Measurements from ENCODE around the gene KANK3. TPM values are rescaled to one million over a fixed set of nuclear protein-coding genes. Genes with fewer than 3 reads are reported as not detected.
"Not testable (repeated sequence)": the region's sequence is repeated elsewhere in the genome, so short reads cannot be mapped to it uniquely, and the experiment has no call there.

The KANK3 gene
- total and polyA plus RNA-seq, 12 donors = 10.2 to 34.0 (median 17.3) TPM

DNA sequence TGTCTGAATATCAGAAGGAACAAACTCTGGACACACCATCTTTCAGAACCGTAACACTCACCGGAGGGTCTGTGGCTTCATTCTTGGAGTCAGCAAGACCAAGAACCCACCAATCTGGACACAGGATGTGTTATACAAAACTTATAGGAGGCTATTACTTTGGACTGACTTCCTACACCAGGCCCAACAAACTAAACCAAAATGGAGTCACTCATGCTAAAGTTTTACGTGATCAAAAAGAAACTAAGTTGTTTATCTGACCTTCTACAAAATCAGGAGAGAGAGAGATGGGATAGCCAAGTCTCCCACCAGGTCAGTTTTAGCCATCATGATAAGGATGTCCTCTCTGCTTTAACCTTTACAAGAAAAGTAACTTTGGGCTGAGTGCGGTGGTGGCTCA is 43.9 kb upstream of the KANK3 start:
- Histone ChIP-seq H3K4me3 (no peak overlapping the region), H3K27ac (no peak overlapping the region), H3K4me1 (peaks cover 10 to 38% (median 17%) of the 10 kb centered on the region in 9 donors), H3K9me3 (peaks cover 0 to 4% (median 0%) of the 10 kb centered on the region in 11 donors), H3K36me3 (peaks cover 0 to 5% (median 0%) of the 10 kb centered on the region in 9 donors), H3K27me3 (no peaks in the 10 kb centered on the region)
- no peak for ATAC-seq
- intact Hi-C loops (cut with DNase I) = no loop called here
- no peak for DNase-seq
- TF ChIP-seq, protein P1, sequence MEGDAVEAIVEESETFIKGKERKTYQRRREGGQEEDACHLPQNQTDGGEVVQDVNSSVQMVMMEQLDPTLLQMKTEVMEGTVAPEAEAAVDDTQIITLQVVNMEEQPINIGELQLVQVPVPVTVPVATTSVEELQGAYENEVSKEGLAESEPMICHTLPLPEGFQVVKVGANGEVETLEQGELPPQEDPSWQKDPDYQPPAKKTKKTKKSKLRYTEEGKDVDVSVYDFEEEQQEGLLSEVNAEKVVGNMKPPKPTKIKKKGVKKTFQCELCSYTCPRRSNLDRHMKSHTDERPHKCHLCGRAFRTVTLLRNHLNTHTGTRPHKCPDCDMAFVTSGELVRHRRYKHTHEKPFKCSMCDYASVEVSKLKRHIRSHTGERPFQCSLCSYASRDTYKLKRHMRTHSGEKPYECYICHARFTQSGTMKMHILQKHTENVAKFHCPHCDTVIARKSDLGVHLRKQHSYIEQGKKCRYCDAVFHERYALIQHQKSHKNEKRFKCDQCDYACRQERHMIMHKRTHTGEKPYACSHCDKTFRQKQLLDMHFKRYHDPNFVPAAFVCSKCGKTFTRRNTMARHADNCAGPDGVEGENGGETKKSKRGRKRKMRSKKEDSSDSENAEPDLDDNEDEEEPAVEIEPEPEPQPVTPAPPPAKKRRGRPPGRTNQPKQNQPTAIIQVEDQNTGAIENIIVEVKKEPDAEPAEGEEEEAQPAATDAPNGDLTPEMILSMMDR (IDR thresholded peaks at IDR 0.05) = no peak
- WGBS, 2 donors = 70 to 85% methylated on average over 4 of the region's 4 CpGs

DNA sequence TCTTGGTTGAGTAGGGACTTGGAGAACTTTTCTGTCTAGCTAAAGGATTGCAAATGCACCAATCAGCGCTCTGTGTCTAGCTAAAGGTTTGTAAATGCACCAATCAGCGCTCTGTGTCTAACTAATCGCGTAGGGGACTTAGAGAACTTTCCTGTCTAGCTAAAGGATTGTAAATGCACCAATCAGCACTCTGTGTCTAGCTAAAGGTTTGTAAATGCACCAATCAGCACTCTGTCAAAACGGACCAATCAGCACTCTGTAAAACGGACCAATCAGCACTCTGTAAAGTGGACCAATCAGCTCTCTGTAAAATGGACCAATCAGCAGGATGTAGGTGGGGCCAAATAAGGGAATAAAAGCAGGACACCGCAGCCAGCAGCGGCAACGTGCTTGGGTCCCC is 43.4 kb upstream of the KANK3 start:
- H3K9me3 ChIP-seq; intact Hi-C loops (cut with DNase I); DNase-seq; H3K4me3 ChIP-seq; H3K27me3 ChIP-seq; H3K27ac ChIP-seq; H3K36me3 ChIP-seq; ATAC-seq: not testable (repeated sequence)
- WGBS, 2 donors = 83 to 85% methylated on average over 9 of the region's 9 CpGs
- peaks cover 4 to 32% (median 11%) of the 10 kb centered on the region in 9 donors for H3K4me1 ChIP-seq

- H3K4me3 ChIP-seq; DNase-seq; H3K27me3 ChIP-seq; H3K9me3 ChIP-seq; H3K36me3 ChIP-seq; intact Hi-C loops (cut with DNase I); ATAC-seq: not testable (repeated sequence)
- 90 to 94% methylated on average over 3 of the region's 3 CpGs for WGBS, 2 donors
- H3K27ac ChIP-seq = peak overlapping the region in 3 of 10 donors; percentile 8 to 34 (median 30)
- H3K4me1 ChIP-seq = peaks cover 0 to 26% (median 5%) of the 10 kb centered on the region in 9 donors
These were observed 42.5 kb upstream of the KANK3 start for GRCh38 chr19:8385566-8385965.

DNA sequence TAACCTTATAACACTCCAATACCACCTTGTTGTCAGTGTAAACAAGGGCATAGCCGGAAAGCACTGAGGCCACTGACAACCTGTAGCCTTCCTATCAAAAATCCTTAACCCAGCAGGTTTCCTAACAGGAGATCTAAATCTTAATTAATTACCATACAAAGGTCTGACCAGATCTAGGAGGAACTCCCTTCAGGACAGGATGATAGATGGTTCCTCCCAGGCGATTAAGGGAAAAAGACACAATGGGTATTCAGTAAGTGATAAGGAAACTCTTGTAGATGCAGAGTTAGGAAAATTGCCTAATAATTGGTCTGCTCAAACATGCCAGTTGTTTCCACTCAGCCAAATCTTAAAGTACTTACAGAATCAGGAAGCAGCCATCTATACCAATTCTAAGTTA is 42.0 kb upstream of the KANK3 start:
- DNase-seq; H3K36me3 ChIP-seq; H3K27me3 ChIP-seq; H3K9me3 ChIP-seq; intact Hi-C loops (cut with DNase I); H3K4me3 ChIP-seq; ATAC-seq: not testable (repeated sequence)
- H3K27ac ChIP-seq = peak overlapping the region in 3 of 10 donors; percentile 30 to 40 (median 34)
- 65 to 73% methylated on average over 2 of the region's 2 CpGs for WGBS, 2 donors
- H3K4me1 ChIP-seq = peaks cover 0 to 26% (median 5%) of the 10 kb centered on the region in 9 donors

GRCh38 chr19:8384569-8384968 is 41.5 kb upstream of the KANK3 start:
- ATAC-seq; H3K36me3 ChIP-seq; intact Hi-C loops (cut with DNase I); H3K27me3 ChIP-seq; H3K9me3 ChIP-seq; H3K4me3 ChIP-seq; DNase-seq: not testable (repeated sequence)
- peak overlapping the region in 2 of 10 donors; percentile 30 to 40 for H3K27ac ChIP-seq
- 83 to 94% methylated on average over 4 of the region's 4 CpGs for WGBS, 2 donors
- peaks cover 0 to 25% (median 5%) of the 10 kb centered on the region in 9 donors for H3K4me1 ChIP-seq

GRCh38 chr19:8379156-8379891 is 36.3 kb upstream of the KANK3 start:
- H3K4me1 ChIP-seq; H3K27me3 ChIP-seq; DNase-seq; H3K4me3 ChIP-seq; H3K27ac ChIP-seq; ATAC-seq; intact Hi-C loops (cut with DNase I): not testable (repeated sequence)
- peaks cover 0 to 15% (median 1%) of the 10 kb centered on the region in 9 donors for H3K36me3 ChIP-seq
- WGBS, 2 donors = 96 to 97% methylated on average over 13 of the region's 13 CpGs
- peaks cover 0 to 12% (median 0%) of the 10 kb centered on the region in 11 donors for H3K9me3 ChIP-seq

DNA sequence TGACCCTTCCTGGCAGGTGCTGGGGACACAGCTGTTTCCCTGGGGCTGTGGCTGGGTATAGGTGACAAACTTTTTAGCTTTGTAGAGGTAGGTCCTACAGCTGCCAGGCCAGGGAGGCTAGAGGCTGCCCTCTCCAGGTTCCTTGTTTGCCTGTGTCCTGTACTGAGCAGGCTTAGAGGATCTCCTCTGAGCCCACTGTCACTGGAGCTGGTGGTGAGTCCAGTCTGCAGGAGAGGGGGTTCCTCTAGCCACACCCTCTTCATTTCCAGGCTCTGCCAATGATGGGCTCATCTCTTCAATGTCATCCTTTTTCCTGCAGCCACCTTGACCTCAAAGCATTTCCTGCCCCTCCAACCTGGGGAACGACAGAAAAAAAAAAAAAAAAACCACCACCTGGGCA is 34.5 kb upstream of the KANK3 start:
- H3K4me1 ChIP-seq = peaks cover 0 to 6% (median 0%) of the 10 kb centered on the region in 9 donors
- no peak overlapping the region for H3K27ac ChIP-seq
- intact Hi-C loops (cut with DNase I) = no loop called here
- H3K9me3 ChIP-seq = peaks cover 0 to 12% (median 0%) of the 10 kb centered on the region in 11 donors
- H3K4me3 ChIP-seq = no peak overlapping the region
- whole genome bisulfite sequencing, 2 donors = 60 to 61% methylated on average over 1 of the region's 1 CpG
- TF ChIP-seq, protein P1 (IDR thresholded peaks at IDR 0.05) = no peak
- ATAC-seq = peak in 1 of 8 donors; percentile 5
- DNase-seq = no peak
- H3K27me3 ChIP-seq = no peaks in the 10 kb centered on the region
- peaks cover 0 to 31% (median 4%) of the 10 kb centered on the region in 9 donors for H3K36me3 ChIP-seq

GRCh38 chr19:8376373-8376974 is 33.4 kb upstream of the KANK3 start:
- DNase-seq; intact Hi-C loops (cut with DNase I); H3K27ac ChIP-seq; H3K4me1 ChIP-seq; H3K4me3 ChIP-seq; ATAC-seq; H3K27me3 ChIP-seq: not testable (repeated sequence)
- H3K9me3 ChIP-seq = peaks cover 0 to 12% (median 0%) of the 10 kb centered on the region in 11 donors
- WGBS, 2 donors = 84 to 89% methylated on average over 9 of the region's 10 CpGs
- peaks cover 0 to 36% (median 4%) of the 10 kb centered on the region in 9 donors for H3K36me3 ChIP-seq

DNA sequence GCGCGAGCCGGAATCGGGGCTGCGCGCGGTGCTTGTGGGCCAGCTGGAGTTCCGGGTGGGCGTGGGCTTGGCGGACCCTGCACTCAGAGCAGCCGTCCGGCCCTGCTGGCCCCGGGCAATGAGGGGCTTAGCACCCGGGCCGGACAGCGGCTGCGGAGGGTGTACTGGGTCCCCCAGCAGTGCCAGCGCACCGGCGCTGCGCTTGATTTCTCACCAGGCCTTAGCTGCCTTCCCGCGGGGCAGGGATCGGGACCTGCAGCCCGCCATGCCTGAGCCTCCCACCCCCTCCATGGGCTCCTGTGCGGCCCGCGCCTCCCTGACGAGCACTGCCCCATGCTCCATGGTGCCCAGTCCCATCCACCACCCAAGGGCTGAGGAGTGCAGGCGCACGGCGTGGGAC is 32.7 kb upstream of the KANK3 start:
- H3K27ac ChIP-seq; H3K4me3 ChIP-seq; intact Hi-C loops (cut with DNase I); DNase-seq; ATAC-seq; H3K27me3 ChIP-seq: not testable (repeated sequence)
- H3K9me3 ChIP-seq = peaks cover 0 to 12% (median 0%) of the 10 kb centered on the region in 11 donors
- peaks cover 0 to 43% (median 4%) of the 10 kb centered on the region in 9 donors for H3K36me3 ChIP-seq
- peaks cover 0 to 14% (median 0%) of the 10 kb centered on the region in 9 donors for H3K4me1 ChIP-seq
- 98 to 99% methylated on average over 32 of the region's 32 CpGs for WGBS, 2 donors

All from heart right ventricle (tissue), 16 donors.